Islet of Langerhans (tissue), 1 donor: ENCODE measurements around the gene AGO1.
"Not testable (repeated sequence)": the region's sequence is repeated elsewhere in the genome, so short reads cannot be mapped to it uniquely, and the experiment has no call there.

Experiments used
- FAIRE-seq: peaks from one replicate; lab custom pipeline; 2011; peaks lifted over from hg19 to GRCh38; lab: Jason Lieb, UNC

AGO1 gene

DNA sequence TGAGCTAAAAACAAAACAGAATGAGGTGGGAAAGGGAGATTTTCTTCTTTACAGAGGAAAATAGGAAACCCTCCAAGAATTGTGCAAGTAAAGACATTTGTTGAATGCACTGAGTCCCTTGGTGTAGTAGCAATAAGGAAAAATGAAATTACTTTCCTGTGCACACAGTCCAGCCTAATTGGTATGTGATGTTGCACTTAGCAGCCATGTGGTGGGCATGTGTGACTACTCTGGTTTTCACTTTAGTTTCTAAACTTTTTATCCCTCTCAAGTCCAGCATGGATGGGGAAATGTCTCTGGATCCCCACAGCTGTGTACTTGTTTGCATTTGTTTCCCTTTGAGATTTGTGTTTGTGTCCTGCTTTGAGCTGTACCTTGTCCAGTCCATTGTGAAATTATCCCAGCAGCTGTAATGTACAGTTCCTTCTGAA is 40.8 kb downstream of the AGO1 start:
- FAIRE-seq: no peak

- no peak for FAIRE-seq
Observed at GRCh38 chr1:35924838-35925237, 41.8 kb downstream of the AGO1 start.

DNA sequence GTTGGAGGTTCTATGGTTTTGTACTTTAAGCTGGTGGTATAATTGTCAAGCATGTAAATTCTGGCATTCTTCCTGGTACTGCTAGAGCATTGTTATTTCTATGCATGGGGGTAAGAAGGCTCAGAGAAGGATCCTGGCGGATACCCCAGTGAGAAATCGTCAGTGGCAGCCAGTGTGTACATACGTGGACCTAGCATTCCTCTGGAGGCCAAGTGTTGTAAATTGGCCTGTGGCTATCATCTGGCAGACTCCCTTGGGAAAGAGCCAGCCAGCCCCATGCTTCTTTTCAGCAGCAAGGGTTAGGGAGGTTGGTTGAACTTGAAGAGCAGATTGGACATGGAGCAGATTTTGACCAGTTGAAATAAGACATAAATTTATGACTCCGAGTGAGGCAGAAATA is 42.7 kb downstream of the AGO1 start:
- no peak for FAIRE-seq

GRCh38 chr1:35927472-35927871 is 44.5 kb downstream of the AGO1 start:
- no peak for FAIRE-seq

GRCh38 chr1:35929730-35930592 is 47.0 kb downstream of the AGO1 start:
- no peak for FAIRE-seq

GRCh38 chr1:35930593-35931445 is 47.8 kb downstream of the AGO1 start, which contains the start of gene AGO3:
Gene AGO3 (plus strand): TSS chr1:35931105. CDS start chr1:35931427, 322 bp downstream.
- no peak for FAIRE-seq

DNA sequence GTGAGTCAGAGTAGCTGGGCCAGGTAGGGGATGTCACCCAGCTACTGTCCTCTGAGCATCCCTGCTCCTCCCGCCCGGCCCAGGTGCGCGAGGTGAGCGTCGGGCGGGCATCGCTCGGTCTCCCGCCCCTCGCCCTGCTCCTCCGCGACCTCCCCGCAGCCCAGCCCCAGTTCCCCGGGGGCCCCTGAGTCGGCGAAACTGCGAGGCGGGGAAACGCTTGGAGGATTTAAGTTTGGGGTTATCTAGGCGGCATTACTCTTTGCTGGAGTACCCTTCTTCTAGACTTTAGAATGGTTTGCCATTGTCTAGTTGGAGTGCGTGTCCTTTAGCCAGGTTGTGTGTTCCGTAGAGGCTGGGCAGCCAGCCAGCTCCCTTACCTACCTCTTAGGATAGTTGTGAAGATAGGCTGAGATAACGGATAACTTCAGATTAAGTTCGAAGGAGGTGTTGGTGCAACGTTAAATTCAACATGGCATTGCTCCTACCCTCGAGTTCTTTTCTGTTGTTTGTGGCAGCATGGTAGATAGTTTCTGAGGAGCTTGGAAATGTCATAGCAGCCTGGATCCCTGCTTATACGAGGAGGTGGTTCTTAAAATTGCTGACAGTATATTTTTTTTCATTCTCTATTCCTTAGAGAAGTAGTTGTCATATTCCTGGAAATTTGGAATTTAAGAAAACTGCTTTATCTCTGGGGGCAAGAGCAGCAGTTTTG is 48.6 kb downstream of the AGO1 start:
- FAIRE-seq: no peak

DNA sequence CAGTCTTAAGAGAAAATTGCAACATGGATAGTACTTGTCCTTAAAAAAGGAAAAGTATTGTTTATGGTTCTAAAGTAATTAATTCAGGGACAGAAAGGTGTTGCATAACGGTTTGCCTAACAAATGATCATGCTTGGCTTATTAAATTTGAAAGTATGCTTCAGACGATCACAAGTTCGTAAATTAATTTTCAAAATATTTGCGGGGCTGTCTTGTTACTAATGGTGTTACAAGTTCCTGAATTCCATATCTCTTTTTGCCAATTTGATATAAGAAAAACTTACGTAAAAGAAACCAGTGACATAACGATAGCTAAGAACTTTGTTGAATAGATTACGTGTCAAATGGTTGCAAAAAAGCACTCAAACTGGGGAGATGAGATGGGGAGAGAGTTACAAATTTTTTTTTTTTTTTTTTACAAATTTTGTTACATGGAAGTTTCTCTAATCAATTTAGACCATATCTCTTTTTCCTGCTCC is 49.2 kb downstream of the AGO1 start:
- no peak for FAIRE-seq

DNA sequence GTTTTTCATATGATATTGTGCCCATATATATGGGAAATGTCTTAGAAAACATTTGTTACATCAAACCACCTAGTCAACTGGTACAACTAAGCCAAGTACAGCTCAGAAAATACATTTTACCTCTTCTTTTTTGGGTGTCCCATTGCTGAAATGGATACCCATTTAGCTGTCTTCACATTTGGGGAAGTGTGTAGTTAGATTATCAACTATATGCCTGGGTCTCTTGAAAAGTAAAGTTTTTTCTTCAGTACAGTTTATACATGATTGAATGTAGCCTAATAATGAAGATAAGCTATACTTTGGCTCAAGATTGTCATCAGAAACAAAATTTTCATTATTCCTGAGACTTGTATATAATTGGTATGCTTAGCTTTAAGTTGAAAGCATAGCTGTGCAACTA is 49.9 kb downstream of the AGO1 start:
- FAIRE-seq: no peak

DNA sequence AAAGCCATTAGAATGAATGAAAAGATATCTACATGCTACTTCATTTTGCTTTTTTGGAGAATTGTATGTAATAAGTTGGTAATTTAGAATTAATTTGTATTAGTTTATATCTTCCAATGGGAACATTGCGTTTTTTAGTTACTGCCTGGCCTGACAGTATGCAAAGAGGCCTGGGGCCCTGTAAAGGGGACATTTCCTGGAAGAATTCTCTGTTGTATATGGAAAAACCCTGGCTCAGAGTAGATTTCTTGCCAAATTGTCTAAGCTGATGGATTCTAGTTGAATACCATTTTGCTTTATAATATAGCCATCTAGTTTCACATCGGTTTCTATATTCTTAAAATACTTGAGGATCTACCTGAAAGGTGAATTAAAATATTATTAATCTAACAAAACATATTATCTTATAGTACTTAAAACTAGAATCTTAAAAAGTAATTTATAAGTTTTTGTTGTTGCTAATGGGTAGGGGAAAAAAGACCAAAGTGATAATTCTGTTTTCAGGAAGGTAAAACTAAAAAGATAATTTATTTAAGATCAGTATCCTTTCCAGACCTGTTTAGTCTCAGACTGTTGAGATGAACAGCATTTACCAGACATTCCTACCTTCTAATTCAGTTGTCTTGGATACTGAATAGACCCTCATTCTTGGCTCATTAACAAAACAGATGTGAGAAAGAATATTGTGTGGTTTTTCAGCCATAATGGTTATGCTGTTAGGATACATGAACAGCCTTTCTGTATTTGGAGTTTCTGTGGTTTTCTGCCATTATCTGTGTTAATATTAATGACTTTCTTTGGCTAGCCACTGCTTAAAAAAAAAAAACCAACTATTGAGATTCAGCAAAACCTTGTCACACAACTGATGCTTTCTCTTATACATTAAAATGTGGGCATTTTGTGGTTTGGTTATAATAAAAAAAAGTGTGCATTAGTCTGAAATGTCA is 52.7 kb downstream of the AGO1 start:
- FAIRE-seq: peak; percentile 24

- no peak for FAIRE-seq
Observed at GRCh38 chr1:35936838-35937237, 53.8 kb downstream of the AGO1 start.

DNA sequence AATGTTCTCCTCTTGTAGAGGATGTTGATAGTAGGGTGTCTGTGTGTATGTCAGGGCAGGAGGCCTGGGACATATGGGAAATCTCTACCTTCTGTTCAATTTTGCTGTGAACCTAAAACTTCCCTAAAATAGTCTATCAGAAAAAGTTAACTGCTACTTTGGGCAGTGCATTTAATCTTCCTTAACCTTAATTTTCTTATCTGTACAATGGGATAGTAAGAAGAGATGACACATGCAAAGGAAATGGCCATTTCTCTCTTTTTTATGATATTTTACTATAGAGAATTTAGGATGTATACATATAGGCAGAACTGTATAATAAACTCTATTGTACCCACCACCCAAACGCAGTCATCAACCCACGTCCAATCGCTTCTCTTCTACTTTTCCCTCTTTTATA is 56.5 kb downstream of the AGO1 start:
- FAIRE-seq: no peak

DNA sequence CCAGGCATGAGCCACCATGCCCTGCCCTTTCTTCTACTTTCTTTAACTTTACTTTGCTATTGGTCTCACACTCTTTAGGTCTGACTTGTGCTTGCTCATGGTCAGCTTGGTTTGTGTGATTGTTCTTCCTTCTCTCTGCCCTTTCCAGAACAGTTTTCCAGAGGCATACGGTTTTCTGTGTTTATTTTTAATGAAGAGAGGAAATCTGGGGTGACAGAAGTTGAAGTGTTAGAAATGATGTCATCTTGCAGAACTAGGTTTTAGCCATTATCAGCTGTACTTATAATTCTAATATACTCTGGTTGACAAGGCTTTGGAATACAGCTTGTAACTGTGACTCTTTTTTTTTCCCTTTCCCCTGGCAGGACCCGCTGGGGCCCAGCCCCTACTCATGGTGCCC is 62.3 kb downstream of the AGO1 start:
- no peak for FAIRE-seq

GRCh38 chr1:35947547-35947946 is 64.5 kb downstream of the AGO1 start:
- no peak for FAIRE-seq

GRCh38 chr1:35958558-35958957 is 75.5 kb downstream of the AGO1 start:
- no peak for FAIRE-seq

GRCh38 chr1:35959304-35959703 is 76.3 kb downstream of the AGO1 start:
- peak; percentile 73 for FAIRE-seq

DNA sequence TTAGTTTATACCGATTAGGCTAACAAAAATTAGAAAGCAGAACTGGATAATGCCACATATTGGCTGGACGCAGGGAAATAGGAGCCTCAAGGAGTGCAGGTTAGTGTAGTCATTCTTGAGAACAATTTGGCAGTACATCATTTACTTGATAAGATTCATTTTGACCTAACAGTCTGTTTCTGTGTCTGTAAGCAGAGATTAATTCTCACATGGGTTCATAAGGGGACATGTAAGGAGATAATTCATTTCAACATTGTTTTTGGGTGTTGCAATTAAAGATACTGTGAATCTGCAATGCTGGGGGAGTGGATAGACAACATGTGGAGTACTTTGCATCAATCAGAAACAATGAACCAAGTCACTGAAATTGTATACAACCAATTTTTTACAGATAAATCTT is 79.9 kb downstream of the AGO1 start:
- no peak for FAIRE-seq

GRCh38 chr1:35964277-35964676 is 81.3 kb downstream of the AGO1 start:
- FAIRE-seq: not testable (repeated sequence)

GRCh38 chr1:35968396-35968795 is 85.4 kb downstream of the AGO1 start:
- FAIRE-seq: no peak

DNA sequence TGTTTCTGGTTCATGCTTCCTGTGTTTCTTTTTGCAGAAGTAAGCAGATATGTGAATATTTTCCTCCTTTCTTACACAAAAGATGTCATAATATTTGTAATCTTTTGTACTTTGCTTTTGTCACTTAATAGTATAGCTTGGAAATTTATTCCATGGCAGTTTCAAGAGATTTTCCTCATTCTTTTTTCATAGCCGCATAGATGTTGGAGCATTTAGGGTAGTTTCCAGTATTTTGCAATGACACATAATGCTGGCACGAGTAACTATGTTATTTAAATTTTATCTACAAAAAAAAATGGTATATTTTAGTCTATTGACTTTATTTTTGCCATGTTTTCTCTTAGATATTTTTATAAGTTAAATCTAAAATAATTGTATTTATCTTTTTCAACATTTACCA is 88.6 kb downstream of the AGO1 start:
- FAIRE-seq: no peak

GRCh38 chr1:35972631-35973030 is 89.6 kb downstream of the AGO1 start:
- FAIRE-seq: not testable (repeated sequence)
